Measurements from ENCODE around the gene COL4A6. TPM values are rescaled to one million over a fixed set of nuclear protein-coding genes. Genes with fewer than 3 reads are reported as not detected.

Gene COL4A6
- total RNA-seq, 1 donor from 2014 or later: 1.2 TPM

DNA sequence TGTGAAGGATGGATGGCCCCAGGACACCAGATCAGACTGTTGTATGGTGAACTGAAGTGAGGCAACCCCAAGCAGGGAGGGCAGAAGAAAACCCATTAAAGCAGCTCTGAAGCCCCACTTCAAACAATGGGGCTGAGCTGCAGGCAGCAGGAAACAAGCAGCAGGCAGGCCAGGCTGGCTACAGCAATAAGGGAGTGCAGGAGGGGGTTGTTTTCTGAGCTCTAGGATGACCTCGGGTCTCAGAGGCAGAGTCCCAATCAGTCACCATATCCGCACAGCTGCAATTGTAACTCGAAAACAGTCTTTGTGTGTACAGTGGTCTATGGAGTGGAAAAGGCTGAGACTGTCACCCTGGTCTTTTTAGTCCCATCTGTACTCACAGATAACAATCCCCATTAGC, 90.4 kb downstream of the COL4A6 start:
- intact Hi-C loops (cut with DNase I): no loop called here
- DNase-seq (ENCODE audit: low spot score) (no peak), ATAC-seq (no peak)

DNA sequence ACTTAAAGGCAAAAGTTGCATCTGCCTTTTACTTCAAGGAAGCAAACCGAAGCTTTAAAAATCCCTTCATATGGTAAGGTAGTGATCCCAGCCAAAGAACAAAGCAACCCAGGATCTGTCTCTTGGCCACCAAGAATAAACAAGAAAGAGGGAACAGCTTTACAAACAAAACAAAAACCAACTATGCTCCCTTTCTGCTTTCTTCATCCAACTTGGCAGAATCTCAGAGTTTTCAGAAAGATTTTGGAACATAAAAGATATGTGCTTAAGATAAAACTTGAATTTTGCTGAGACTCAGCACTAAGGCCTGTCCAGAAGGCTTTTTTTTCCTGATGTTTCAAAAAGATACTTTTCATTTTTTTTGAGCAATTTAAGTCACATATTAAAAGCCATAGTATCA, 94.0 kb downstream of the COL4A6 start:
- intact Hi-C loops (cut with DNase I): no loop called here
- DNase-seq (ENCODE audit: low spot score) (no peak), ATAC-seq (no peak)

DNA sequence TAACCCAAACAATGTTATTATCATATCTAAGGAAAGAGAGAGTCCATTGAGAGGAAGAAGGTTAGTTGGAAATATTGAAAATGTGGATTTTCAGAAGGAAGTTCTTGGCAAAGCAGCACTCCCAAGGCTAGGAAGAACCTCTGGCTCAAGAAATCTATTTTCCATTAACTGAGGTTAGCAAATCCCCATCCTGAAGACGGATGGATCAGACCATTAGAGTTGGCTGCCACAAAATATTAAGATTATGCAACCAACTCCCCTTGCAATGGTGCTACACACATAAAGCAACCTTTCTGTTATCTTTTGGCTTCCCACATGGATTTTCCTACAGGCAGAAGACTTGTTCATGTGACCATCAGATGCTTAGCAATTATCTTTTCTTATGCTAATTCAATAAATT, 96.3 kb downstream of the COL4A6 start:
- no peak for DNase-seq (ENCODE audit: low spot score)
- intact Hi-C loops (cut with DNase I): no loop called here
- peak; percentile 38 for ATAC-seq

DNA sequence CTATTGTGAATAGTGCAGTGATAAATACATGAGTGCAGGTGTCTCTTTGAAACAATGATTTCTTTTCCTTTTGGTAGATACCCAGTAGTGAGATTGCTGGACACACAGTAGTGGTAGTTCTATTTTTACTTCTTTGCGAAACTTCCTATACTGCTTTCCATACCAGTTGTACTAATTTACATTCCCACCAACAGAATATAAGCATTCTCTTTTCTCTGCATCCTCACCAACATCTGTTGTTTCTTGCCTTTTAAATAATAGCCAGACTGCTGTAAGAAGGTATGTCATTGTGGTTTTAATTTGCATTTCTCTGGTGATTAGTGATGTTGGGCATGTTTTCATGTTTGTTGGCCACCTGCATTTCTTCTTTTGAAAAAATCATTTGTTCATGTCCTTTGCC, 105.9 kb downstream of the COL4A6 start:
- intact Hi-C loops (cut with DNase I): no loop called here

DNA sequence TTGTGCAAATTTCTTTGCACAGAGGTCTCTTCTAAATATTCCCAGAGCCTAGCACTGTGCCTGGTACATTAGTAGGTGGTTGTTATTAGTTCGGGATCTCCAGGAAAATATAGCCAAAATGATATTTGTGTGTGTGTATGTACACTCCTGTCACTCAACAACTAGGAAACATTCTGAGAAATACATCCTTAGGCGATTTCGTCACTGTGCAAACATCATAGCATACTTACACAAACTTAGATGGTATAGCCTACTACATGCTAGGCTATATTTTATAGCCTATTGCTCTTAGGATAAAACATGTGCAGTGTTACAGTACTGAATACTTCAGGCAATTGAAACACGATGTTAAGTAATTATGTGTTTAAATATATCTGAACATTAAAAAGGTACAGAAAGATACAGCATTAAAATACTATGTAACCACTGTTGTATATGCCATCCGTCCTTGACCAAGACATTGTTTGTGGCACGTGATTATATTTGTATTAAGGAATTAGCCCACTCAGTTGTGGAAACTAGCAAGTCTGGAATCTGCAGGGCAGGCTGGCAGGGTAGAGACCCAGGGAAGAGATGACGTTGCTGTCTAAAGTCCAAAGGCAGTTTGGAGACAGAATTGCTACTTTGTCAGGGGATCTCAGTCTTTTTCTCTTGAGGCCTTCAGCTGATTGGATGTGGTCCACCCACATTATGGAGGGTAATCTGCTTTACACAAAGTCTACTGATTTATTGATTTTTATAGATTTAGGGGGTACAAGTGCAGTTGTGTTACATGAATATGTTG, 106.9 kb downstream of the COL4A6 start:
- DNase-seq (ENCODE audit: low spot score) (no peak), ATAC-seq (no peak)
- intact Hi-C loops (cut with DNase I): no loop called here

More for the DNA sequence above, 105.9 kb downstream of the COL4A6 start:
- no peak for DNase-seq (ENCODE audit: low spot score)
- ATAC-seq: no peak

DNA sequence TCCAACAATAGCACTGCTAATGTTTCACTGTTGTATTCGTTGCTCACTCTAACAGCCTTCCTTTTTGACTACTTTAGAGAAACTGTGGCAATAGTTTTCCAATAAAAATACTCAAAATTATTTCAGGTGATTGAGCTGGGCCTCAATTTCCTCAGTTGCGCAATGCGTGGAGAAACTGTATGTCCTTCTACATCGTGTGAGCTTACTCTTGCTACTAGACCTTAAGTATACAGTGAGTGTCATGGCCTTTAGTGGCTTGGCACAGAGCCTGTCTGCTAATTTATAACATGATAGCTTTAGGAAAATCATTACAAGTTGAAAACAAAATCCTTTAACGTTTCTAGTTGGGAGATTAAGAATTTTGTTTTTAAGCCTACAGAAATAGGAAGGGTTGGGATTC, 114.5 kb downstream of the COL4A6 start:
- DNase-seq (ENCODE audit: low spot score) (no peak), ATAC-seq (no peak)
- intact Hi-C loops (cut with DNase I): no loop called here

DNA sequence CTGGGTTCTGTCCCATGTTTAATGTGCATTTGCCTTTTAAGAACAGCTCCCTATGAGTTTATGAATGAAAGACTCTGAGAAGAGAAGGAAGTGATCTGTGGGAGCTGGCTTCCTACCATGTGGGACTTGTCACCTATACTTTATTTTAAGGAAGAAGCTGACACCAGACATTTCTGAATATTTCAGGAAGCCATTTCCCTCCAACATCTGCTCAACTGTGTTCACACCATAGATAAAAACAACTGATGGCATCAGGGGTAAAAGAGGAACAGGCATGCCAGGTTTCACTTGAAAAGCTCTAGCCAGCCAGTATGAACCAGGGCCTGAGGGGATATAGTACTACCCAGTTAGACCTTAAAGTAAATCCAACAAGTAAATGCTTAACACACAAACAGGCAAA, 116.0 kb downstream of the COL4A6 start:
- no peak for DNase-seq (ENCODE audit: low spot score)
- intact Hi-C loops (cut with DNase I): no loop called here
- ATAC-seq: no peak

DNA sequence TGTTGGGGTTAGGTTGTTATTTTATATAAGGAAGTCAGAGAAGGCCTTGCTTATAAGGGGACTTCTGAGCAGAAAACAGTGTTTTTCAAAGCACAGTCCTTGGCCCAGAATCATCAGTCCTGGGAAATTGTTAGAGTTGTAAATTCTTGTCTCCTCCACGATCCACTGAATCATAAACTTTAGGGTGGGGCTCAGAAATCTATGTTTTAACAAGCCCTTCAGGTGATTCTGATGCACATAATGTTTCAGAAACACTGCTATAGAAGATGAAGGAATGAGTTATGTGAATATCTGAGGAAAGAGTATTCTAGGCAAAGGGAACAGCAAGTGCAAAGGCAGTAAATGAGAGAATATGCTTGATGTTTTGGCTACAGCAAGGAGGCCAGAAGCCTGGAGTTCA, 121.8 kb downstream of the COL4A6 start:
- ATAC-seq (no peak), DNase-seq (ENCODE audit: low spot score) (no peak)
- intact Hi-C loops (cut with DNase I): no loop called here

DNA sequence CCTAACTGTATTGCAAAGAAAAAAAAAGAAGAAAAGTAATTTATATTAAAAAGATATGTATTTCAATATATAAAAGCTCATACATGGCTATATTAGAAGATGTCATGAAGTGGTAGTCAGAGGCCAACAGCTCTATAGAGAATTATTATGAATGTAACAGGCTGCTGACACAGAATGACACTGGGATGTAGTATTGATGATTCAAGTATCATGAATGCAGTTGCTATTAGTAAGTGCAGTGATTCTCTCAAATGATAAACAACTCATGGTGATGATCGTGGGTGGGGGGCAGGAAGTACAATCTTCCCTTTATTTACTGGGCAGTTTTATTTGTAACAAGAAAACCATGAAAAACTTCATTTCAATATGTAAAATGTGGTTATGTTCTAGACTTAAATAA, 124.6 kb downstream of the COL4A6 start:
- intact Hi-C loops (cut with DNase I): no loop called here
- no peak for DNase-seq (ENCODE audit: low spot score)
- ATAC-seq: no peak

DNA sequence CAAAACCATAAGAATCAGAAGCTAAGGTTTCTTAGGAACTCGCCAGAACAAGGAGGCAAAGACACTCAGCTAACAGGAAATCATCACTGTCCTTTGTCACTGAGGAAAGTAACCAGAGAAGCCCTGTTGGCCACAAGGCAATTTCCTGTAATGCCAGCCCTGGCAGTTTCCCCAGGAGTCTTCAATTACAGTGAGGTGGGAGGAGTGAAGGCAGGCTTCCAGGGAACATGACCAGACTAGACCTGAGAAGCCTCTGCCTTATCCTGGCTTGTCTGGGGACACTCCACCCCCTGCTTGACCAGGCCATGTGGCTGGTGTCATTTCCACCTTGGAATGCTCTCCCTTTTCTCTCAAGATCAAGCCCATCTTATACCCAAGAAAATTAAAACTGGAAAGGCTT, 125.3 kb downstream of the COL4A6 start:
- intact Hi-C loops (cut with DNase I): no loop called here
- DNase-seq (ENCODE audit: low spot score) (no peak), ATAC-seq (no peak)

DNA sequence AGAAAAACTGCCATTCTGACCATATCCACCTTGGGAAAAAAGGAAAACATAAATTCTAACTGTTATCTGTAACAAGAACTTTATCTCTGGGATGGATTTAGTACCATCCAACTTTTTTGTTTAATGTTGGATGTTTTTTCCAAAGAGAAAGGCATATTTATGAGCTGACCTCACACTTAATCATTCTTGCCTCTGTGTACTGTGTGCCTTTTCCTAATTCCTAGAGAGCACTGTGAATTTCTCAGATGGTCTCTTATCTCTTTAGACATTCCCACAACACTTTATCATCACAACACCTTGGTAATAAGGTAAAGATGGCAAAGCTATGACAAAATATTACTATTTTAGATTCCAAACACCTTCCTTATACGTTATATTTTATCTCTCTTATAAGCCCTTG, 126.2 kb downstream of the COL4A6 start:
- intact Hi-C loops (cut with DNase I): no loop called here
- no peak for DNase-seq (ENCODE audit: low spot score)

DNA sequence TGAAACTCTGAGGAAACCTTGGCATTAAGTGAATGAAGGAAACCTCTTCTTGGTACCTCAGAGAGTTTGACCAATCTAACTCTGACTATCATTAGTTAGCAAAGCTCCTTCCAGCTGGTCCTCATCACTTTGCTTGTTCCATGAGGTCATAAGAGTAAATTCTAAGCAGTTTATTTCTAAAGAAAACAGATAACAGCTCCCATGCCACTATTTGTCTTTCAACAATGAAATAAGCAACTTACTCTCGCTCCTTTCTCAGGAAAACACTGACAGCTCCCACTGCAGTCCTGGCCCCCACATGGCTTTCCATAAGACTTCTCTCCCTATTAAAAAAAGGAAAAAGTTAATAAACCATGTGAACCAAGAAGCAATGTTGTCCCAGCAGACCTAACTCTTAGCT, 127.7 kb downstream of the COL4A6 start:
- intact Hi-C loops (cut with DNase I): no loop called here
- ATAC-seq: no peak
- no peak for DNase-seq (ENCODE audit: low spot score)

More for the DNA sequence above, 126.2 kb downstream of the COL4A6 start:
- ATAC-seq: no peak

DNA sequence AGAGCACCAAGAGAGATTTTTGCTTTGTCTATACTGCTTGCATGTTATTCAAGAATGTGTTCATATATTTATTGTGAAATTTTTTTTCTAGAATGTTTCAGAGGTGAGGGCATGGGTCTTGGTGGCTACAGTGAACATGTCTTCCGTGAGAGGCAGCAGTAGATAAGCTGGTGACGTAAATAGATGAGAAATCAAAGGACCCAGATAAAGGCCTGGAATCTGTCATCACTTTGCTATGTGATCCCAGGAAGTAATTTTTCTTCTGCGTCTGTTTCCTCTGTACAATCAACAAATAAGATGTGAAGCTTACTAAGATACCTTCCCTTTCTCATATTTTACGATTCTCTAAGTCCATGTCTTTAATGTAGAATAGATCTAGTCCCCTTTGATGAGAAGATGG, 129.1 kb downstream of the COL4A6 start:
- ATAC-seq: no peak
- intact Hi-C loops (cut with DNase I): no loop called here
- no peak for DNase-seq (ENCODE audit: low spot score)

DNA sequence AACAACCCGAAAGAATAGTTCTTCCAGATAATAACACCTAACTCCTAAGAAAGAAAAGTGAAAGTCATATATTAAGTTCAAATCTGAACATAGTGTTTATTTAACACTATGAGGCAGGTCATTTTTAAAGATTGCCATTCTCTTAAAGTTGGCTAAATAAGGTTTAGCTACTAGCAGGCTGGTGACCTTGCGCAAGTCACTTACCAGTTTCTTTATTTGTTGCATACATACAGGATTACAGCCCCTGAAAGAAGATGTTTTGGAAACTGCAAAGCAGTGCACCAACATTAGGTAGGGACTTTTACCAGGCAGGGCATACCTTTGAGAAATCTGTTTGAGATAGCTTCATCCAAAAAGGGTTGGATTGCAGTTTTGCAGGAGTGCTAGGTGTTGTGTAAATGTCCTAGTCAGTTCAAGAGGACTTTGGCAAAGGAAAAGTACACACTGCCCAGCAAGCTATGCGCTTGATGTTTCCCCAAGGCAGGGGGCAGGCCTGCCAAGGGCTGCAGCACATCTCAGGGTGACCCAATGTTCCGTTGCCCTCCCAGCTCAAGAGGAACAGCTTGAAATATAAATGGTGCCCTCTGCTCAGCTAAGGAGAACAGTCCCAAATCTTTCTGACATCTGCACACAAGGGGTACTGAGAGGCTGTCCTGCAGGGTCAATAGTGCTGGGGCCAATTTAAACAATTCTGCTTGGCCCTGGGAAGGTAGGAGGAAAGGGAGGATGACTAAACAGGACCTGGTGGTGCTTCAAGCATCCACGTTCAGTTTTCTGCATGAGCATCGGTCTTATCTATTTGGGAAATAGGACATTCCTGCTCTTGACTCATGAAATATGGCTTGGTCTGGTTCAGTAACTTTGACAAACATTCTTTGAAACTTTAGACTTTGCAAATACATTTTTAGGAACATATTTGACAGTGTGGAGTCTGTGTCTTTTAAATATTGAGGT, 130.8 kb downstream of the COL4A6 start:
- intact Hi-C loops (cut with DNase I): no loop called here
- no peak for ATAC-seq
- no peak for DNase-seq (ENCODE audit: low spot score)

DNA sequence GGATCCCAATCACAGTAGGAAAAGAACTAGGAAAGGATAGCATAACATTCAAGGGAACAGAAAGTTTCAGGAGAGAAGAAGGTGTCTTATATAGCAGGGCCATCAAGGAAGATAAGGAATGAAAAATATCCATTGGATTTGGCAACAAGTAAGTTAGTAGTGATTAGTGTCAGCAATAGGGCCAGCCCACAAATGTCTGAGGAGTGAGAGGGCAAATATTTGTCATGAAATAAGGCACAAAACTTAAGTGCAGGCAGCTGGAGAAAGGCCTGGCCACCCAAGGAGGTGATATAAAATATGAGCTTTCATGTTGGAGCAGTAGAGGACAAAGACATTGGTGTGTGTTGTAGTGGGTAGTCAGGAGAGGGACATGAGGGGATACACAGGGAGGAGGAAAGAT, 132.1 kb downstream of the COL4A6 start:
- ATAC-seq: no peak
- intact Hi-C loops (cut with DNase I): no loop called here

DNA sequence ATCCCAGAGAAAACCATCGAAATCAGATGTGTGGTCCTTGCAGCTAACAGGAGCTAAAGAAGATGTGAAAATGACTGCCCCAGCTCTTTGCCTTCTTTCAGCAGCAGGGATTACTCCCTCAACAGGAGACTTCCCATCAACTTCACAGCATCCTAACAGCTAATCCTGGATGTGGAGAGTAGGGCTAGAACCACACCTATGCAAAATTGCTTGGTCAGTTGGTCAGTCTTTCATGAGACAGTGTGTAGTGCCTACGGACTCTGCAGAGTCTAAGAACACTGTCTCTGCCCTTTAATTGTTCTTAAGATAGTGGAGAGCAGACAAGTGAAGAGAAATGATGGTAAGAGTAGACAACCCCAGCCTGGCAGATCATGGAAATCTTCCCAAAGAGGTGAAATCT, 133.5 kb downstream of the COL4A6 start:
- no peak for DNase-seq (ENCODE audit: low spot score)
- intact Hi-C loops (cut with DNase I): no loop called here
- ATAC-seq: no peak

More for the DNA sequence above, 132.1 kb downstream of the COL4A6 start:
- DNase-seq (ENCODE audit: low spot score): no peak

DNA sequence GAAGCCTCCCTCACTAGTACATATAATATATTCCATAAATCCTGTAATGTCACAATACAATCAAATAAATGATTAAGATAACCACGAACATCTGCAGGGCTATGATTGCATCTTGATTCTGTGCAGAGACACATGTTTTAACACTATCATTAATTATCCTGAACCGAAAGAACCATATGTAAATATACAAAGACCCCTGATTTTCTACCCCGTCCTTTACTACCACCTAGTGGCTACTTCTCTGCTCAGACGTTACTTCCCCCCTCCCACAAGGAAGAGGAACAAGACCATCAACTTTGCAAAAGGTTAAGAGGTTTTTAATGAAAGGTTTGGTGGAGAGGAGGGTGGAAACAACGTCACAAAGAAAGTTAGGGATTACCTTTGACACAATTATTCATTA, 134.0 kb downstream of the COL4A6 start:
- DNase-seq (ENCODE audit: low spot score): no peak
- intact Hi-C loops (cut with DNase I): no loop called here
- no peak for ATAC-seq

DNA sequence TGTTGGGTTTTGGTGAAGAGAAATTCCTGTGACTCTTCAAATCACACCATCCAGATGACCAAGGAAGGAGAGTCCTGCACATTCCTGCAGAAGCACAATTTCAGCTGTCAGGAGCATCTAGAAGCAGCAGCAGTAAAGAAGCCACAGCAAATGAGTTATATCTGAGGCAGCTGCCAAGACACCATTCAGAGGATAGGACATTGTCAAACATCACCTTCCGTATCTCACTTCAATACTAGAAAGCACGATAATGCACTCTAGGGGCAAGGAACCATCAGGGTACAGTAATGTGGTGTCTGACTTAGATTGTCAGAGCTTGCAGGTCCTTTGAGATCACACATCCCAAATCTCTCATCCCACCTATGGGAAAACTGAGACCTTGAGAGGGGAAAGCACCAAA, 134.5 kb downstream of the COL4A6 start:
- DNase-seq (ENCODE audit: low spot score) (no peak), ATAC-seq (no peak)
- intact Hi-C loops (cut with DNase I): no loop called here

DNA sequence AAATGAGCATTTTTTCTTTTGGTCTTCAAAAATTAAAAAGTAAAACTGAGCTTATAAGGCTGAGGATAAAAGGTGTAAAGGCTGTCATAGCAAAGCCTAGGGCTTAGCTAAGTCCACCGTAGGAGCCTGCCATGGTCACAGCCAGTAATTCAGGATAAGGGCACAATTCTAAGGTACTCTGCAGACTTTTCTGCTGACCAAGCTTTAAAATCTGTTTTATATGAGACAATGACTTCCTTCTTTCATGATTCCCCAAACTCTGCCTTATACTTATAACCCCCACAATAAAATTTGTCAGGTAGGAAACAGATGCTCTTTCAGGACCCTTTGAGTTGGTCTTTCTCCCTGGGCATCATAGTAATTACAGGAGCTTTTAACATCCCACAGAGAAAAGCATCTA, 138.5 kb downstream of the COL4A6 start:
- intact Hi-C loops (cut with DNase I): no loop called here
- no peak for DNase-seq (ENCODE audit: low spot score)
- no peak for ATAC-seq

DNA sequence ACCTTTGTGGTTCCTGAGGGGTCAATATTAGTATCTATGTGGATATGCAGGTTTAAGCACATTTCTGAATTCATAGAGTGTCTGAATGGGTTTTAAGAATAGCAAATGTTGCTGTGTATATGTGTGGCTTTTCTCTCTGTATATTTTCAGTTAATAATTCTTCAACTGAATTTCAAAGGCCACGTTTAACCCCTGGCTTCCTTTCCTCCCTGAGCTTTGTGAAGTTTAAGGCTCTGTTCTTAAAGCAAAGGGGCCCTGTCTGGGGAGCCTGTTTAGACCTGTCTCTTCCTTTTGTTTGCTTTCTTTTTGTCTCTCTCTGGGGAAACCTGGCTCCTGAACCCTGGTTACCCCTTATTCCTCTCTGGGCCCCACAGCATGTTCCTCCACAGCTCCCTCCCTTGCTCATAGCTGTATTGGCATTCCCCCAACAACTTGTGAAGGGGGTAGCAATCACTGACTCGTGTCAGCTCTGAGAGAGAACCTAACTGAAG, 139.1 kb downstream of the COL4A6 start:
- no peak for DNase-seq (ENCODE audit: low spot score)
- intact Hi-C loops (cut with DNase I): no loop called here
- ATAC-seq: no peak

All from sciatic nerve (tissue), 2 donors.